Activated B cell treated with CpG ODN at 0.5 μM for 24 hours (primary cell): Measurements from ENCODE around the gene PTPRJ. TPM values are rescaled to one million over a fixed set of nuclear protein-coding genes. Genes with fewer than 3 reads are reported as not detected.

Experiments used
- ATAC-seq: fragments of 200-7000 bp; cut with Tn5 transposase; one replicate; pipeline ENCODE4 v1.10.0; 2021; ENCODE audit warnings: low read depth, mild to moderate bottlenecking, moderate library complexity
- CTCF ChIA-PET: fragments of 350-600 bp; sonication (Branson Sonifier 250); formaldehyde crosslinking; loops from one replicate; lab custom pipeline; 2021; ENCODE audit warnings: antibody characterized with exemption; lab: Charles Lee
- POLR2A ChIA-PET: fragments of 350-600 bp; sonication (Branson Sonifier 250); formaldehyde crosslinking; loops from one replicate; lab custom pipeline; 2021; ENCODE audit warnings: antibody characterized with exemption; lab: Charles Lee
- DNase-seq: peaks from one replicate; pipeline ENCODE4 v3.0.0; 2022
- H3K27ac Mint-ChIP-seq: one replicate; pipeline ENCODE4 v1.8.0; 2020; ENCODE audit warnings: mixed read lengths
- H3K27me3 Mint-ChIP-seq: one replicate; pipeline ENCODE4 v1.8.0; 2021; ENCODE audit warnings: mixed read lengths
- H3K36me3 Mint-ChIP-seq: one replicate; pipeline ENCODE4 v1.8.0; 2021; ENCODE audit warnings: low read depth, mixed read lengths
- H3K4me1 Mint-ChIP-seq: one replicate; pipeline ENCODE4 v1.8.0; 2021; ENCODE audit warnings: mixed read lengths
- H3K4me3 Mint-ChIP-seq: one replicate; pipeline ENCODE4 v1.8.0; 2020; ENCODE audit warnings: mild to moderate bottlenecking, mixed read lengths
- H3K9me3 Mint-ChIP-seq: one replicate; pipeline ENCODE4 v1.8.0; 2020; ENCODE audit warnings: mixed read lengths
- intact Hi-C: fragments of 100-400 bp; cut with micrococcal nuclease; formaldehyde crosslinking; loops from one replicate; pipeline ENCODE4 v1.15.1; 2024
- total RNA-seq: library from RNA; stranded (reverse); gene quantifications from 2 replicates; pipeline ENCODE4 v1.2.3, GENCODE V29; 2022
- TF ChIP-seq, protein P1 (sequence below): fragments of 200-600 bp; IDR thresholded peaks from one replicate; pipeline ENCODE4 v1.8.0; 2022; ENCODE audit warnings: antibody characterized with exemption, mild to moderate bottlenecking

PTPRJ gene
- total RNA-seq, 1 donor from 2014 or later: 19.2 TPM

DNA sequence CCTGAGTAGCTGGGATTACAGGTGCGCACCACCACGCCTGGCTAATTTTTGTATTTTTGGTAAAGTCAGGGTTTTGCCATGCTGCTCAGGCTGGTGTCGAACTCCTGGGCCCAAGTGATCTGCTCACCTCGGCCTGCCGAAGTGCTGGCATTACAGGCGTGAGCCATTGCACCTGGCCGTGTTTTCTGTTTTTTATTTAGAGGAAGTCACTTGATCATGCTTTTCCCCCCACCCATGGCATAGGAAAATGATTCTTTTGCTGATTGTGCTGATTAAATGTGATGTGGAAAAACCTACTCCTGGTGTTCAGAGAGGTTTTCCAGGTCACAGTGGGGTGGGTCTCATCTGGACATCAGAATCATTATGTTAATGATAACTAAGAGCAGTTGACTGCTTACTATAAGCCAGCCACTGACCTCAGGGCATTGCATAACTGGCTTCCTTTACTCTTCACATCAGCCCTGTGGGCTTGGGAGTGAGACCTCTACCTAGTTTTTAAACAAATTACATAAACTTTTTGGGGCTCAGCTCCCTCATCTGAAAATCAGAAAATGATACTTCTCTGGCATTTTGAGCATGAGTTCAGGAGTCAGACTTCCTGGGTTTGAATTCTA is 71.0 kb downstream of the PTPRJ start:
- no peak for DNase-seq
- H3K36me3 Mint-ChIP-seq: peaks cover 3% of the 10 kb centered on the region
- no peak overlapping the region for H3K27ac Mint-ChIP-seq
- H3K27me3 Mint-ChIP-seq: no peaks in the 10 kb centered on the region
- CTCF ChIA-PET: interaction anchor here (1.2 kb wide), 1 partner anchor 58 kb away, joined by 4 read pairs; no protein-coding TSS in a partner anchor
- TF ChIP-seq, protein P1, sequence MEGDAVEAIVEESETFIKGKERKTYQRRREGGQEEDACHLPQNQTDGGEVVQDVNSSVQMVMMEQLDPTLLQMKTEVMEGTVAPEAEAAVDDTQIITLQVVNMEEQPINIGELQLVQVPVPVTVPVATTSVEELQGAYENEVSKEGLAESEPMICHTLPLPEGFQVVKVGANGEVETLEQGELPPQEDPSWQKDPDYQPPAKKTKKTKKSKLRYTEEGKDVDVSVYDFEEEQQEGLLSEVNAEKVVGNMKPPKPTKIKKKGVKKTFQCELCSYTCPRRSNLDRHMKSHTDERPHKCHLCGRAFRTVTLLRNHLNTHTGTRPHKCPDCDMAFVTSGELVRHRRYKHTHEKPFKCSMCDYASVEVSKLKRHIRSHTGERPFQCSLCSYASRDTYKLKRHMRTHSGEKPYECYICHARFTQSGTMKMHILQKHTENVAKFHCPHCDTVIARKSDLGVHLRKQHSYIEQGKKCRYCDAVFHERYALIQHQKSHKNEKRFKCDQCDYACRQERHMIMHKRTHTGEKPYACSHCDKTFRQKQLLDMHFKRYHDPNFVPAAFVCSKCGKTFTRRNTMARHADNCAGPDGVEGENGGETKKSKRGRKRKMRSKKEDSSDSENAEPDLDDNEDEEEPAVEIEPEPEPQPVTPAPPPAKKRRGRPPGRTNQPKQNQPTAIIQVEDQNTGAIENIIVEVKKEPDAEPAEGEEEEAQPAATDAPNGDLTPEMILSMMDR: no peak
- intact Hi-C loops: no loop called here
- H3K9me3 Mint-ChIP-seq: no peaks in the 10 kb centered on the region
- POLR2A ChIA-PET: interaction anchor here (1.5 kb wide), 2 partner anchors 42 to 58 kb away, joined by 3 to 5 read pairs; no protein-coding TSS in a partner anchor
- peak overlapping the region; percentile 19 for H3K4me3 Mint-ChIP-seq
- peaks cover 77% of the 10 kb centered on the region for H3K4me1 Mint-ChIP-seq
- ATAC-seq: peak; percentile 16

DNA sequence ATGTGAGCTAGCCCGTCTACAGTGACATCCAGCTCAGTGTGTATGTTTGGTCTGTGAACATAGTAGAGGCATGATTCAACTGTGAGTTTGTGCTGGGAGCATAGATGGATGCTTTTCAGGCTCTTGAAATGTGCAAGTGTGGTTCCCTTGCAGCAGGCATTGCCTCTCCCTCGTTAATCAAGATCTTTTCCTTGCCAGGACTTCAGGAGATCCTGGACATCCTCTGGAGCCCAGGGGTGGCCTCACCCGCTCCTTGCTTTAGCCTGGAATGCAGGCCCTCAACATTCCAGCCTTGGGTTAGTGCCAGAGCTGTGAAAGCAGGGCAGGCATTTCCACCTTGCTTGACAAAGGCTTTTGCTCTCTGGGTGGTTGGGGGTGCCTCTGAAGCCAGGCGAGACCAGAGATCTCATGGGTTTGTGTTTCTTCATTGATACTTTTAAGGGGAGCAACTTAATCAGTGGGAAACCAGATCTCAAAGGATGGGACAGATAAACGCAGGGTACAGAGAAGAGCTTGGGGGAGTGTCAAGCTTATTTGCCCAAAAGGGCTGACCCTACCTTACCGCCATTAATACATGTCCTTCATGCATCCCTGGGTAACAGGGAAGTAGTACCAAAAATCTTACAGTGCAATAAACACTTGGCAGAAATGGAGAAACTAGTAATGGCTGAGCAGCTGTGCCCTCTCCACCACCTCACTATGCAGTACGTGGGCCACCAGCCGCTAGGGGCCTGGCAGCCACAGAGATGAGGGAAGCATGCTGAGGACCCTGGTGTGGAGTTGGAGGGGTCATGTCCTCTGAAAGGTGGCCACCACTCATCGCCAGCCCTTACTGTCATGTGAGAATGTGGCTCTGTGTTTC is 72.1 kb downstream of the PTPRJ start:
- Mint-ChIP-seq H3K36me3 (peaks cover 3% of the 10 kb centered on the region), H3K27me3 (no peaks in the 10 kb centered on the region), H3K4me1 (peaks cover 84% of the 10 kb centered on the region), H3K4me3 (no peak overlapping the region), H3K9me3 (no peaks in the 10 kb centered on the region), H3K27ac (peak overlapping the region; percentile 24)
- ATAC-seq: no peak
- intact Hi-C loops: no loop called here
- ChIA-PET POLR2A (interaction anchor here (0.6 to 1.5 kb wide), 5 partner anchors 9 to 73 kb away, joined by 3 to 5 read pairs (median 4); no protein-coding TSS in a partner anchor), CTCF (interaction anchor here (1.2 kb wide), 1 partner anchor 57 kb away, joined by 4 read pairs; no protein-coding TSS in a partner anchor)
- DNase-seq: no peak
- TF ChIP-seq, protein P1: no peak

DNA sequence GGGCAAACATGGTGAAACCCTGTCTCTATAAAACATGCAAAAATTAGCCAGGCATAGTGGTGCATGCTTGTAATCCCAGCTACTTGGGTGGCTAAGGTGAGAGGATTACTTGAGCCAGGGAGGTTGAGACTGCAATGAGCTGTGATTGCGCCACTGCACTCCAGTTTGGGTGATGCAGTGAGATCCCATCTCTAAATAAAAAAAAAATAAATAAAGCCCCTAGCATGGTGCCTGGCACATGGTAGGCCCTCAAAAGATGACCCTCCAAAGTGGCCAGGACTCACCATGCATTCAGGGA is 74.6 kb downstream of the PTPRJ start:
- intact Hi-C loops: loop anchor here (2.0 kb wide), 2 partner anchors 22 to 52 kb away; no protein-coding TSS in a partner anchor
- Mint-ChIP-seq H3K36me3 (no peaks in the 10 kb centered on the region), H3K27ac (no peak overlapping the region), H3K27me3 (no peaks in the 10 kb centered on the region), H3K9me3 (no peaks in the 10 kb centered on the region), H3K4me3 (no peak overlapping the region), H3K4me1 (peaks cover 85% of the 10 kb centered on the region)
- ATAC-seq (no peak), DNase-seq (no peak)
- ChIA-PET POLR2A (interaction anchor here (0.8 to 2.4 kb wide), 4 partner anchors 8 to 53 kb away, joined by 3 to 22 read pairs (median 8); no protein-coding TSS in a partner anchor), CTCF (no interaction called here)
- TF ChIP-seq, protein P1: no peak

DNA sequence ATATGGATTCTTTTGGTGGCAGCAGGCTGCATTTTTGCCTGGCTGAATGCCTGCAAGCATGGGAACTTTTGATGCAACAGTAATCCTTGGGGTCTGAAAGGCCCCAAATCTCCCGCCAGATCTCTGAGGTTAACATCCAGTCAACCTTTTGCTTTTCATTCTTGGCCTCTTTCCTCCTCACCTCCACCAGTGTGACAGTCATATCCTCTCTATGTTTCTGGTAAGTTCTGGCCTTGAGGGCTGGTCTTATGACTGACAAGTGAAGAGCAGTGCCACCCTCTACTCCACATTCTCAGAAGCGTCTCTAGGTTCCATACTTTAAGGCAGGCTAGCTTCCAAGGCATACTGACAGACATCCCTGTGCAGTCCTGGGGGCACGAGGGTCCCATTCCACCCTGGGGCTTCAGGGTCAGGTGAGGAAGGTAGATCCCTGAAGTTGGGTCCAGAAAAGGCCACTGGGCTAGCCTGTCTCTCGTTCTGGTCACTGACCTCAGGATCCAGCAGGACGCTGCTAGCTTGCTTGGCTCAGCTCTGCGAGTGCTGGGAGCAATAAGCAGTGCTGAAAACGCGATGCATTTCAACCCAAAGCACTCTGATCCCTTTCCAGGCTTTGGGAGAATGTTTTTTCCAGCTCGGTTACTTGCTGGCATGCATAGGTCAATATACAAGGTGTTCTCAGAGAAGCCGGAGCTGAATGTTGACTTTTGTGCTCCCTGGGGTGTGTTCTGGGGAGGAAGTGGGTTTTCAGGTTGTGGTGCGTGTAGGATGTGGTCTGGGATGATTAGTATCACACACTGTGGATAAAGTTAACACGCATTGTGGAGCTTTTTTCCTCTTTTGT is 75.2 kb downstream of the PTPRJ start:
- Mint-ChIP-seq H3K4me3 (peak overlapping the region; percentile 64), H3K9me3 (no peaks in the 10 kb centered on the region), H3K4me1 (peaks cover 83% of the 10 kb centered on the region), H3K27ac (no peak overlapping the region), H3K36me3 (no peaks in the 10 kb centered on the region), H3K27me3 (no peaks in the 10 kb centered on the region)
- ATAC-seq (peak; percentile 77), DNase-seq (no peak)
- POLR2A ChIA-PET: interaction anchor here (0.6 to 2.4 kb wide), 12 partner anchors 9 to 201 kb away, joined by 3 to 22 read pairs (median 4); no protein-coding TSS in a partner anchor
- intact Hi-C loops: loop anchor here (1.0 to 2.0 kb wide), 3 partner anchors 12 to 51 kb away; no protein-coding TSS in a partner anchor
- TF ChIP-seq, protein P1: no peak
- CTCF ChIA-PET: interaction anchor here (0.9 to 1.2 kb wide), 3 partner anchors 50 to 122 kb away, joined by 3 read pairs; no protein-coding TSS in a partner anchor
